Measurements from ENCODE around the gene PKDCC. TPM values are rescaled to one million over a fixed set of nuclear protein-coding genes. Genes with fewer than 3 reads are reported as not detected.

PKDCC gene
- total and polyA plus RNA-seq, 2 donors (not counting 1 experiment from before 2014, with no cell fraction given), result 0.20 to 0.82 TPM

DNA sequence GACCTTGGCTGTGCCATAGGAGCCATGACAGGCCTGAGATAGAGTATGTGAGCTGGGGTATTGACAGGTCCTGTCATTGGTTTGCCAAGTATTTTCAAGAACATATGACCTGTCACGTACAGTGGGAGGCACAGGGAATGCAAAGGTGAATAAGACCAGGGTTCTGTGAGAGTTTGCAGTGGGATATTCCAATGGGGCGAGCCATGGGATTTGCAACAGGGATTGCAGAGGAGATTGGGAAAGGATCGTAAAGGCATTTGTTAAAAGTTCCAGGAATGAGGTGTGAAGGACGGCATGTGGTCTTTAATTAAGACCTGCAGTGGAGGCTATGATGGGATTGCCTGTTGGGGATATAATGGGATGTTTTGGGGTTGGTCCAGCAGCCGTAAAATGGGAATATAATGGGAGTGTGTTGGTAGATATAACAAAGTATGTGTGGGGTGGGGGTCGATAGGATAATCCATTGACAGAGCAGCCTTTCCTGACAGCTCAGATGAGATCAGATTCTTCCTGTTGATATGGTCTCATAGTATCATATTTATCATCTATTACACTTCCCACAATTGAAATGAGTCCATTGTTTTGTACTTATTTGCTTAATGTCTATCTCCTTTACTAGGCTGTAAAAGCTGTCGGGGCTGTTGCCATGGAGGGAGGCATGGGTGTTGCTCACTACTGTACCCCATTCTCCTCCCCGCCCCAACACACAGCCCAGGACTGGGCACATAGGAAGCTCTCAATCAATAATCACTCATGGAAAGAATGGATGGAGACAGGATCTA, 38.1 kb downstream of the PKDCC start:
- no peak for TF ChIP-seq CTCF (IDR thresholded peaks at IDR 0.05)
- no peak for TF ChIP-seq EZH2 (IDR thresholded peaks at IDR 0.05; ENCODE audit: borderline replicate concordance, insufficient read depth, low read depth, low read length, poor library complexity, severe bottlenecking)
- intact Hi-C loops (cut with micrococcal nuclease), result loop anchor here (1.0 kb wide), 1 partner anchor 246 kb away; no protein-coding TSS in a partner anchor
- Histone ChIP-seq H3K36me3 (replicated peaks in 1 of 2; ENCODE audit: control extremely low read depth in 1 of 2, control insufficient read depth in 1 of 2, extremely low read depth in 1 of 2, insufficient read depth in 2 of 2, low read length in 1 of 2) (no peaks in the 10 kb centered on the region), H3K79me2 (ENCODE audit: control insufficient read depth, insufficient read depth, low read length) (no peaks in the 10 kb centered on the region), H3K27ac (ENCODE audit: low read length in 2 of 2) (no peak overlapping the region), H4K20me1 (ENCODE audit: control insufficient read depth, insufficient read depth, low read length, poor library complexity, severe bottlenecking) (no peaks in the 10 kb centered on the region), H3K27me3 (replicated peaks in 1 of 4; ENCODE audit: control extremely low read depth in 1 of 4, control insufficient read depth in 3 of 4, insufficient read depth in 4 of 4, low read length in 3 of 4) (peaks cover 0 to 16% (median 2%) of the 10 kb centered on the region in 4 experiments), H3K4me3 (ENCODE audit: control extremely low read depth in 1 of 5, extremely low read depth in 1 of 5, insufficient read depth in 1 of 5, low read depth in 2 of 5, low read length in 4 of 5) (no peak overlapping the region), H2AFZ (ENCODE audit: insufficient read depth, low read depth, low read length, poor library complexity, severe bottlenecking) (no peak overlapping the region), H3K4me1 (ENCODE audit: control insufficient read depth in 2 of 2, insufficient read depth in 2 of 2, low read length in 2 of 2) (peaks cover 3 to 4% of the 10 kb centered on the region in 2 donors), H3K9ac (ENCODE audit: low read length) (no peak overlapping the region), H3K9me3 (ENCODE audit: control extremely low read depth in 1 of 3, control insufficient read depth in 2 of 3, insufficient read depth in 1 of 3, low read length in 2 of 3) (peaks cover 0 to 3% (median 0%) of the 10 kb centered on the region in 3 donors), H3K4me2 (replicated peaks; ENCODE audit: low read depth, low read length, poor library complexity, severe bottlenecking) (no peak overlapping the region)
- Mint-ChIP-seq H3K27me3 (peaks cover 8% of the 10 kb centered on the region), H3K27ac (no peak overlapping the region), H3K4me1 (peaks cover 4% of the 10 kb centered on the region), H3K9me3 (ENCODE audit: insufficient read depth) (no peaks in the 10 kb centered on the region), H3K4me3 (no peak overlapping the region)
- no peak for ATAC-seq (ENCODE audit: low read depth)
- POLR2A ChIA-PET, result no interaction called here
- no peak for DNase-seq
- CTCF ChIA-PET, result interaction anchor here (0.5 to 12.5 kb wide), 25 partner anchors 10 to 436 kb away, joined by 3 to 352 read pairs (median 6); no protein-coding TSS in a partner anchor
- WGBS (ENCODE audit: insufficient coverage), result 96% methylated on average over 5 of the region's 8 CpGs

DNA sequence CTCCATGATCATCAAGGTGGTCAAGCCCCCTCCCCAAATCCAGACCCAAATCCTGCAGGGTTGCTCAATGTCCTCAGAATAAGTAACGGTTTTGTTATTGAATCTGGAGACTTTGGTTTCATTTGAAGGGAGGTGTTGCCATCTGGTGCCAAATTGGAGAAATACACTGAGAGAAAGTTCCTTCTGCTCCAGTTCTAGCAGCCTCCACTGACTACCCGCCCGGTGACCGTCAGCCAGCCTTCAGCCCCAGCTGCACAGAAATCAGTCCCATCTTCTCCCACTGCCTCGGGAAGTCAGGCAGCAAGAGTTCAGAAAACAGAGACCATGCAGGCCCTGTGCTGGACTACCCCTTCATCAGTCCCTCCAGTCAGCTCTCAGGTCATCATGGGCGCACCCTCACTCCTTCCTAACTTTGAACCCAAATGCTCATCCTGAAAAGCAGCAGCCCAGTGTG, 38.7 kb downstream of the PKDCC start:
- peaks cover 4% of the 10 kb centered on the region for H3K4me1 Mint-ChIP-seq
- WGBS (ENCODE audit: insufficient coverage), result 26% methylated on average over 5 of the region's 6 CpGs
- TF ChIP-seq EZH2 (IDR thresholded peaks at IDR 0.05; ENCODE audit: borderline replicate concordance, insufficient read depth, low read depth, low read length, poor library complexity, severe bottlenecking) (no peak), CTCF (IDR thresholded peaks at IDR 0.05) (peak; percentile 77)
- no peak overlapping the region for H3K4me3 Mint-ChIP-seq
- peak; percentile 65 for ATAC-seq (ENCODE audit: low read depth)
- H3K79me2 ChIP-seq (ENCODE audit: control insufficient read depth, insufficient read depth, low read length), result no peaks in the 10 kb centered on the region
- no peaks in the 10 kb centered on the region for H3K9me3 Mint-ChIP-seq (ENCODE audit: insufficient read depth)
- DNase-seq, result peak; percentile 75
- H3K27me3 Mint-ChIP-seq, result peaks cover 8% of the 10 kb centered on the region
- no peak overlapping the region for H2AFZ ChIP-seq (ENCODE audit: insufficient read depth, low read depth, low read length, poor library complexity, severe bottlenecking)
- no peak overlapping the region for H3K9ac ChIP-seq (ENCODE audit: low read length)
- H3K9me3 ChIP-seq (ENCODE audit: control extremely low read depth in 1 of 3, control insufficient read depth in 2 of 3, insufficient read depth in 1 of 3, low read length in 2 of 3), result peaks cover 0 to 3% (median 0%) of the 10 kb centered on the region in 3 donors
- no peak overlapping the region for H3K27ac ChIP-seq (ENCODE audit: low read length in 2 of 2)
- ChIA-PET POLR2A (no interaction called here), CTCF (interaction anchor here (0.5 to 12.5 kb wide), 35 partner anchors 9 to 577 kb away, joined by 3 to 352 read pairs (median 5); no protein-coding TSS in a partner anchor)
- H3K27me3 ChIP-seq (replicated peaks in 1 of 4; ENCODE audit: control extremely low read depth in 1 of 4, control insufficient read depth in 3 of 4, insufficient read depth in 4 of 4, low read length in 3 of 4), result peaks cover 0 to 17% (median 2%) of the 10 kb centered on the region in 4 experiments
- no peak overlapping the region for H3K4me3 ChIP-seq (ENCODE audit: control extremely low read depth in 1 of 5, extremely low read depth in 1 of 5, insufficient read depth in 1 of 5, low read depth in 2 of 5, low read length in 4 of 5)
- H3K36me3 ChIP-seq (replicated peaks in 1 of 2; ENCODE audit: control extremely low read depth in 1 of 2, control insufficient read depth in 1 of 2, extremely low read depth in 1 of 2, insufficient read depth in 2 of 2, low read length in 1 of 2), result no peaks in the 10 kb centered on the region
- peaks cover 3 to 4% of the 10 kb centered on the region in 2 donors for H3K4me1 ChIP-seq (ENCODE audit: control insufficient read depth in 2 of 2, insufficient read depth in 2 of 2, low read length in 2 of 2)
- intact Hi-C loops (cut with micrococcal nuclease), result loop anchor here (1.0 kb wide), 1 partner anchor 246 kb away; no protein-coding TSS in a partner anchor
- no peak overlapping the region for H3K27ac Mint-ChIP-seq
- no peaks in the 10 kb centered on the region for H4K20me1 ChIP-seq (ENCODE audit: control insufficient read depth, insufficient read depth, low read length, poor library complexity, severe bottlenecking)
- no peak overlapping the region for H3K4me2 ChIP-seq (replicated peaks; ENCODE audit: low read depth, low read length, poor library complexity, severe bottlenecking)
